ENCODE measurements around the gene DAAM2.

DNA sequence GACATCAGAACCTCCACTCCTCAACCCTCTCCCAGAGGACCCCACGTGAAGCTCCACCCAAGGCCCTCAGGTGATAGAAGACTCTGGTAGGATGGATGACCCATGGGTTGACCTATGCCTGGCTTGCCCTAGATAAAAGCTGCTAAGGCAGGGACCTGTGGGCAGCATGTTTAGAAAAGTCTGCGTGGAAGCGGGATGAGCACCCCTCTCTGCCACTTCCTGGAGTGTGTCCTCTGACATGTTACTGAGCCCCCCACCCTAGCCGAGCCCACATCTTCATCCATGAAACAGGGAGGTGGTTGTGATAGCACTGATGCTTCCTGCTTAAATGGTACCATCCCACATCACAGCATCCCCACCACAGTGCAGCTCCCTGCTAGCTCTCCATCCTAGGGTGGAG is 120.3 kb downstream of the DAAM2 start:
- no peak for TF ChIP-seq GATA2 (IDR thresholded peaks at IDR 0.05; ENCODE audit: low read depth, low read length)
- no peak for TF ChIP-seq GATA3 (IDR thresholded peaks at IDR 0.05; ENCODE audit: low read depth, low read length)

Data from SH-SY5Y (cell line).